ENCODE measurements around the gene ALX4.

ALX4 gene

DNA sequence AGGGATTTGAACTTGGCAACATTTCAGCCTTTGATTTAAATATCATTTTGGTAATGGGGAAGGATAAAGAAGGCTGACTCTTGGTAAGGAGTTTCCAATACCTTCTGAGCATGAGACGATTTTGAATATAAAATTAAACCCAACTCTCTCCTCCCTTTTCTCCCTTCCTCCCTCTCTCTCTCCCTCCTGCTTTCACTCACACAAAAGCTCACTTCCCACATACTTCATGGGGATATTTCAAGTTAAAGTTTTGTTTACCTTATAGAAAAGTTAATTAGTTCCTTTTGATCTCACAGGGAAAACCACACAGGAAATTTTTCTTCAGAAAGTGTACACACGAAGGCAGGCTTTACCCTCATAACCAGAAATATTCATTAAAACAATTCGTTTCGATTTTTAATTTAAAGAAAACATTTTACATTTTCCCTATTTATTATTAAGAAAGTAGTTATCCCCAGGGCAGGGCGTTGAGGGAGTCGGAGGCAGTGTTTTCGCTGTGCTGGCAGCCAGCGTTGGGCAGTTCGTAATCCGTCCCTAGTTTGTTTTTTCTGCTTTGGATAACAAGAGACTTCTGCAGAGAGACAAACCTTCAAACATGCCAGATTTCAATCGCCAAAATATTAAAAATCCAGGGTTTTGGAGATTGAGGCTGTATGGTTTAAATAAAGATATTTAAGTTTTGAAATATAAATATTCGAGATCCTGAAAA lies 25.3 kb upstream of the ALX4 start:
- DNase-seq (ENCODE audit: low read depth in 2 of 2): no peak

DNA sequence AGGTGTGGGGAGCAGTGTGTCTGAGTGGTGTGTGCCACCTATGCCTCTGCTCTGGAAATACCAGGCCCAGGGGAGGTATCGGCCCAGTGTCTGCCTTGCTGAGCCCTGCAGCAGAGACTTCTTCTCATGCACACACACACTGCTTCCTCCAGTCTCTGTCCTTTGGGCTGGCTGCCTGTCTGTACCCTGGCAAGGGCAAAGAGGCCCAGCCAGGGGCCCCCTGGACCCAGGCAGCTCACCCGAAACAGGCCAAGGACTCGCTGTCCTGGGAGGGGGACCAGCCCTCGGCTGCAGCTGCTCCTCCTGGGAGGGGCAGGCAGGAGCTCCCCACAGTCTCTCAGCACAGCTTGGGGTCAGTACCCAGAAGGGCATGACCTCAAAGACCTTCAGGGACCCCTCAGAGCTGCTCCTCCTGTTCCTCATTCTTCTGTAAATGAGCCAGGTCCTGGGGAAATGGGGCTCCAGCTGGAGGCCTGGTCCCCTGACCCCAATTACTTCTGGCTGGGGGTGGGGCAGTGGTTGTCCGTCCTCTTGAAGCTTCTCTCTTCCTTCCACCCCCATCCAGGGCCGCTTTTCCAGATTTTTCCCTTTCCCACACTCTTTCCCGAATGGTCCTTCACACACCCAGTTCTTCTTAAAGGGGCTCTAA lies 24.5 kb upstream of the ALX4 start:
- DNase-seq (ENCODE audit: low read depth in 2 of 2): no peak

DNA sequence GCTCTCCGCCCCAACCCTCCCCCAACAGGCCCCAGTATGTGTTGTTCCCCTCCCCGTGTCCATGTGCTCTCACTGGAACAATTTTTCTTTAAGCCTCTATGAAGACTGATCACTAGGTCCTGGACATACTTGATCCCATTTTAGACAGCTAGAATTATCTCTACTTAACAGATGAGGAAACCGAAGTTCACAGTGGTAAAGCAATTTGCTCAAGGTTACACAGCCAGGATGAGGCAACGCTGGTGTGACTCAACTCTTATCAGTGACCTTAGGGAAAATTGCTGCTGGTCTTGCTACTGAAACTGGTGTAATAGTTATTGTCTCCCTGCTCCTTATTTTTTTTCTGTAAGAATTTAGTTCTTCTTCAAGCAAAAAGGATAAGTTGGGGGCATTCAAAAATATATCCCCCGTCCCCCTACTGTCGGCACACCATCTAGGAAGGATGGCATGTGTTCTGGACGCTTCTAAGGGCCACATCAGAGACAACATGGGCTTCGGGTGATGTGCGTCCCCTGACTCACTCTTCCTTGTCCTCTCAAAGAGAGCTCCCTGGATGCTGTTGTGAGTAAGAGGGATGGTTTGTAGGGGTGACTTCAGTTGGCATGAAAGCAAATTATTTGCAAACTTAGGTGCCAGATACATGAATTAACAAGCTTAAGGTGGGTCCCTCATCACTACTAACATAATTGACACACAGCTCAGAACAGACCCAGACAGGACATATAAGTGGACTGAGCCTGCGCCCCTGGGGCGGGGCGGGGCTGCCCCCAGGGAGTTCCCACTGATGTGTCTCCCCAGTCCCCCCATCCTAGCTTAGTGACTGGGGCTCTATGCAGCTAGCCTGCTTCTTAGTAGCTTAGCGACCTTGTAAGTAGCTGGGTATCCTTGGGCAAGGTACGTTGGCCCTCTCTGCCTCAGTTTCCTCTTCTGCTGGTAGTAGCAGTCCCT lies 23.6 kb upstream of the ALX4 start:
- no peak for DNase-seq (ENCODE audit: low read depth in 2 of 2)

DNA sequence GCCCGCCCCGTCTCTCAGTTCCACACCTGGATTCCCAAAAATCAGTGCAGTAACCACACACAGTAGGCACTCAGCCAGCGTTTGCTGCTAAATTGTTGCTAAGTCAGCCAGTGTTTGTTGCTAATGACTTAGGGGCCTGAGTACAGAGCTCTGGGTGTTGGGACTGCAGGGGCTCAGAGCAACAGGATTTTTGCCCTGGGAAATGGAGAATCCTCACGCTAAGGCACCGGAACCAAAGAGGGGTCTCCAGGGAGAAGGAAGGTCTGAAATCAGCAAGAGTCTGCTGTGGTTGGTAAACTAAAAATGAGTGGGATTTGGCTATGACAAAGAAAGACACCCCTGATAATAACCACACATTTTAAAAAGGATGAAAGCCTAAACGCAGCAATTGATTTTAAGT lies 22.7 kb upstream of the ALX4 start:
- no peak for DNase-seq (ENCODE audit: low read depth in 2 of 2)

DNA sequence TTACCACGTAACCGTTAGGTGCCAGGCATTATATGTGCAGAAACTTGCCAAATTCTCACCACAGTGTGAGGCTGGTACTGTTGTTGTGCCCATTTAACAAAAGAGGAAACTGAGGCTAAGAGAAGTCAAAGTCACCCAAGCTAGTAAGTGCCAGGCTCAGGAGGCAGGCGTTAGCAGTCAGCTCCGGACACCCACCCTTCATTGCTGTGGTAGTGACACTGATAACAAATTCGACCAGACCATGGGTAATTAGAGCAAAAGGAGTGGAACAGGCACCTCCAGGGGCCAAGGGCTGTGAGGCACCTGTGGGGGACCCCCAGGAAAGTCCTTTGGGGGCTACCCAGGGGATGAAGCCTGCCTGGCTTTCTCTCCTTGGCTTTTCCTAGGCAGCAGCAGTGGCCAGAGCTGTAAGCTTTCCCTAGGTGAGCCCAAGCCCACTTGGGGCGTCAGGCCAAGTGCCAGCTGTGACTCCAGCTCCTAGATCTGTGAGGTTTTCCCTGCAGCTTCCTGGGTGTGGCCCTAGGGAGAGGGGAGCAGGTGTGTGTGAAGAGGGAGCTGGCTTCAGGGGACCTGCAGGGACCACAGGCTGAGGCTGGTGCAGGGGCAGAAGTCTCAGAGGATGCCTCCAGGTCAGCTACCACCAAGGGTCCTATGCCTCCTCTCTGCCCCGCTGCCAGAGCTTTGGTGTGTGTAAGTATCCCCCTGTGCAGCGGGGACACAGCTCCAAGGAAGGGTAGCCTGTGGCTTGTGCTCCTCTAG lies 19.7 kb upstream of the ALX4 start:
- no peak for DNase-seq (ENCODE audit: low read depth in 2 of 2)

DNA sequence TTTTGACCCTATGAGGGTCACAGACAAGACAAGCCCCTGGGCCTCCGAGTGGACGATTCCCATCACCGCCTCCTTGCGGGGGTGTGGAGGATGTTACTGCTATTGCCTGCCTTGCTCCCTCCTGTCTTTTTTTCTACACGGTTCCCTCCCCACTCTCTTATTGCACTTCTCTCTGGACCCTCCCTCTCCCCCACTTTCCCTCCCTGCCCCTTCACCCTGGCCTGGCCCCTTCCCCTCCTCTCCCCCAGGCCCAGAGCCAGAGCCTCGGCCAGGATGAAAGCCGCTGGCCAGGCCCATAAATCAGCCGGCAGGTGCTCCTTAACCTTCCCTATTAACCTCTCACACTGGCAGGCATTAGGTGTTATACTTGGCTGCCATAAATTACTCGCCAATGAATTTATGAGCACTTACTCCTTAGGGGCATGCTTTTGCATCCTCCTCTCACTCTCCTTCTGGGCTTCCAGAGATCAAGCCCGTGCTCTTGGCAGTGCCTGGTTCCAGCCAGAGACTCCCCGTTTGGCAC lies 18.3 kb upstream of the ALX4 start:
- DNase-seq (ENCODE audit: low read depth in 2 of 2): no peak

DNA sequence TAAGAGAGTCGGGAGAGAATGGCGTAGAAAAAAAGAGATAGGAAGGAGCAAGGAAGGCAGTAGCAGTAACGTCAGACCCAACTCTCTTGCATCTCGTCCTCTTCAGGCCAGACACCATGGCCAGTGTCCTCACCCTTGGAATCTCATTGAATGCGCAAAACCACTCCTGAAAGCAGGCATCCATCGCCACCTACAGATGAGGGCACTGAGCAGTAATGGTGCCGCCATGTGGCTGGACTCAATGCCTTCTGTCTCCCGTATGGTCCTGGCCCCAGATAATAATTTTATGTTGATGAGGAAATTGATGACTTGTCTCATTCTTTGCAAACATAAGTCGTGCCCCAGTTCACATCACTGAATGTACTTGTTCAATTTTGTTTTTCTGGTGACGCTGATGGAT lies 17.8 kb upstream of the ALX4 start:
- DNase-seq (ENCODE audit: low read depth in 2 of 2): no peak

DNA sequence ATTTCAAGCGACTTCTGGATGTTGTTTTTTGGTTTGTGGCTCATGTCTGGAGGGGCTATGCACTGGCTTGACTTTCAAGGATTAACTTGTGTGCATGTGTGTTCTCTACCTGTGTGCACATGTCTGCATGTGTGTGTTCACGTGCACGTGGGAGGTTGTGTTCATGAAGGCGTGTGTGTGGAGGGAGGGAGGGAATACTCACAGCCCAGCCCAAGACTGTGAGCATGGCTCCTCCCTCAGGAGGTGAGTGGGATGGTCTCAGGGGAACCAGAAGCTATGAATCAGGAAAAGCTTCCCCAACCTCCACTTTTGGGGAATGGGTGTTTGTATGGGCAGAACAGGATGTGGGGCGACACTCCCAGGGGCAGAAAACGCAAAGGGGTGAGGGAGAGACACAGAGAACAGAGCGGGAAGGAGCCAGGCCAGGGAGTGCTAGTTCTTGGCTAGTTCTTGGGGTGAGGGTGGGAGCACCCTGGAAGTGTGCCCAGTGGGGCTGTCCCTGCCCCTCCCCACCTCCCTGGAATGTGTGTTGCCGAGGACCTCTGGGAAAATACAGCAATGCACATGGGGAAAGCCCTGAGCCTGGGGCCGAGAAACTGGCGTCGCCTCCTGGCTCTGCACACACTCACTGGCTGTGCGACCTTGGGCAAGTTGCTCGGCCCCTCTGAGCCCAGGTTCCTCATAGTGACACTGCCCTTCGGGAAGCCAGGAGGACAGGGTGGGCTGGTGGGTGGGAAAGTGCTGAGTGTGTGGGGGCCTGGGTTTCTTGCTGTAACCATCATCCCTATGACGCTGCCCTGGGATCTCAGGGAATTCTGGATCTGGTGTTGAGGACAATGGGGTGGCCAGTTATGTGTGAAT lies 16.9 kb upstream of the ALX4 start:
- no peak for DNase-seq (ENCODE audit: low read depth in 2 of 2)

DNA sequence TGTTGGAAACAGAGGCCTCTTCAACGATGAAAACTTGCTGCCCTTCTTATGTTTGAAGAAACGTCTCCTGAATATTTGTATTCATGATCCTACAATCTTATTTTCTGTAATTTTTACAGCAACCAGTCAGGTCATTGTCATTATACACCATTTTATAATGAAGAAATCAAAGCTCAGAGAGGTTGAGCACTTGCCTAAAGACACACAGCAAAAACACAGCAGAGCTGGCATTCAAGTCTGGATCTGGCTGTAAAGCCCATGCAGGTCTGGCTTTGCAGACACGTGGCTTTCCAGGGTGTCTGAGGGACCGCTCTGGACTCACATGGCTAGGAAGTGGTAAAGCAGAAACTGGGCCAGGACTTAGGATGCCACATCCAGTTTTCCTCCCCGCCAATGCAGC lies 15.8 kb upstream of the ALX4 start:
- DNase-seq (ENCODE audit: low read depth in 2 of 2): no peak

DNA sequence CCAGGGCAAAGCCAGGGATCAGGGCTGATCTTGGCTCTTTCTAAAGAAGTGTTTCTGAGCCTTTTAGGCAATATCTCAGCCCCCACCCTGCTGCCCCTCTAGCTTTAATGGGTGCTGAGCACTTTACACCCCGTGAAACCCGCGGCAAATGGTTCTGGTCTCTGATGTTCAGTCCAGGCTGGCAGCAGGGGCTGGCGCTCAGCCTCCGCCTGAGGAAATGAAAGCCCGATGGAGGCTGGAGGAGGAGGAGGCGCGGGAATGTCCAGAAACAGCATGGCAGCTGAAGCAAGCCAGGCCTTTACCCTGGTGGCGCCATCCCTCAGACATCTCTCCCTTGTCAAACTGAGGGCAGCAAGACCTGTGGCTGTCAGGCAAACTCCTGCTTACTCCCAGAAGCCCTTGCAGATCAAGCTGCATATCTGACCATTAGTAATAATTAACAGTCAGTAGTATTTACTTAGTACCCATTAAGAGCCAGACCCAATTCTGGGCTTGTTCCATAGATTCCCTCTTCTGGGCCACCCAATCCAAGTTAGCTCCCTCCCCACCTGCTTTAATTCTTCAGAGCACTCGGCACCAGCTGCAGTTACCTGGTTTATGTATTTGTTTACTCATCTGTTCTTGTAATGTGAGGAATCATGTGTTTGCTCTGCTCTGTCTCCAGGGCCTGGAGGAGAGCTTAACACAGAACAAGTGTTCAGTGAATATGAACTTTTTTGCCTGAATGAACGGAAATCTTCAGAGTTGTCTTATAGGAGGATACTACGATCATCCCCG lies 15.0 kb upstream of the ALX4 start:
- no peak for DNase-seq (ENCODE audit: low read depth in 2 of 2)

DNA sequence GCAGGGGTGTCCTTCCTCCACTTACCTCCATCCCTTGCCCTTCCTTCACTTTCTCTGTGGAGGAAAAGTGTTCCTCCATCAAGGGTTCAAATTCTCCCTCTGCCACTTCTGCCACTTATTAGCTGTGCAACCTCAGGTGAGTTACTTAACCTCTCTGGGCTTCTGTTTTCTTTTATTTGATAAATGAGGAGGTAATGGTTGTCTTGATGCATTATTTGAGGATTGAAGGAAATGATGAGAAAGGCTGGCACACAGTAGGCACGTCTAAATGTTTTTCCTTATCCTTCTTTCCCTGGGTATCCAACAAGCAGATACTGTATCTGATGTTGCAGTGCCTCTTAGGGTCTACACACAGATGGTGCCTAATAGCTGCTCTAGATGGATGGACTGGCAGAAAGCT lies 14.3 kb upstream of the ALX4 start:
- no peak for DNase-seq (ENCODE audit: low read depth in 2 of 2)

DNA sequence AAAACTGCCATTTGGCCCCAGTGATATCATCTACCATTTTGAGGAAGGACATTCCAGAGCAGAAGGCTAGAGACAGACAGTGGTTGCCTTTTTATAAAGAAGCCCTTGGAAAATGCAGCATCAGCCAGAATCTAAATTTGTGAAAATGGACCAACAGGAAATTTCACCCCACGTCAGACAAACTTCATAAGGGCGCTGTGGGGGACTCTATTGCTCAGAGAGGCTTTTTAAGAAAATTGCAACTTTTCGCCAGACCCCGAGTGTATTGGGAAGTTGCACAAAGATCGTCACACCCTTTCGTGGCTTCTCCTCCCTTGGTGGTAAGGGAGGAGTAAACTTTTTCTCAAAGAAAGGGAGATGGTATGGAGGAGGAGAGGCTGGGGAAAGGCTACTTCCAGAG lies 12.3 kb upstream of the ALX4 start:
- DNase-seq (ENCODE audit: low read depth in 2 of 2): no peak

DNA sequence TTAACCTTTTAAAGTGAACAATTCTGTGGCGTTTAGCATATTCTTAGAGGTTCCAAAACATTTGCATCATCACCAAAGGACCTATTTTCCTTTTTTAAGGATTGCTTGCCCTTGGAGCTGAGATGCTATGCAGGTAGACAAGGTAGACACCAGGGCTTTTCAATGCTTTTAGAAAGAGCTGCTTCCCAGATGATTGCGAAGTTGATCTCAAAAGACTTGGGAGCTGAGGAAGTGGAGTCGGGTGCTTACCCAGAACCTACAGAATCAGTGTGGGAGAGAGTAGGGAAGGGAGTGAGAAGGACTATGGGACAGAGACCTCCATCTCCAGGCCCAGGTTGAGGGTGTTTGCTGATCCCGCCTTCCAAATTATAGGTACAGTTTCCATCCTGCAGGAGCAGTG lies 11.1 kb upstream of the ALX4 start:
- DNase-seq (ENCODE audit: low read depth in 2 of 2): no peak

DNA sequence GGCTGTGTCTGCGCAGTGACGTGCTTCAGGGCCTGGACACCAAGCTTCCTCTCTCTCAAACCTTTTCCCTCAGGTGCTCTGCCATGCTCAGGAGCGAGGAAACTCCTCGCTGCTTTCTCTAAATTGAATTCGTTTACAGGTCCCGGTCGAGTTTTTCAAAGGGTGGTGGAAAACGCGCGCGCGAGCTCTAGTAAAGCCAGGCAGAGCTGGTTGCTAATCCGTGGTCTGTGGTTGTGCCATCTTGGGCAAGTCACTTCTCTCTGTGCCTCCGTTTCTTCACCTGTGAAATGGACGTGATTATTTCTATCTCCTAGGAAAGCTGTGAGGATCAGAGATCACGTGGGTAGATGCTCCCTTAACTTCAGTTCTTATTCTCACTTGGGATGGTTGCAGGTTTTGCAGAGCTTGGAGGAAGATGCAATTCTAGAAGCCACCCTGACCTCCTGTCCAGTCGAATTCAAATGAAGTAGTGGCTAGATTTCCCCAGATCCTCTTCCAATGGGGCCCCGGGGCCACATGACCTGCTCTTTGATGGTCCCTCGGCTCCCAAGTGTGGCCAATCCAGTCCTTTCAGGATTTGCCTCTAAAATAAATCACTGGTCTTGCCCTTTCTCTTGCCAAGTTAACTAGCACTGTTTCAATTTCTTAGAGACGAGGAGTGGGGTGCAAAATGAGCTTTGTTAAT lies 10.5 kb upstream of the ALX4 start:
- no peak for DNase-seq (ENCODE audit: low read depth in 2 of 2)

DNA sequence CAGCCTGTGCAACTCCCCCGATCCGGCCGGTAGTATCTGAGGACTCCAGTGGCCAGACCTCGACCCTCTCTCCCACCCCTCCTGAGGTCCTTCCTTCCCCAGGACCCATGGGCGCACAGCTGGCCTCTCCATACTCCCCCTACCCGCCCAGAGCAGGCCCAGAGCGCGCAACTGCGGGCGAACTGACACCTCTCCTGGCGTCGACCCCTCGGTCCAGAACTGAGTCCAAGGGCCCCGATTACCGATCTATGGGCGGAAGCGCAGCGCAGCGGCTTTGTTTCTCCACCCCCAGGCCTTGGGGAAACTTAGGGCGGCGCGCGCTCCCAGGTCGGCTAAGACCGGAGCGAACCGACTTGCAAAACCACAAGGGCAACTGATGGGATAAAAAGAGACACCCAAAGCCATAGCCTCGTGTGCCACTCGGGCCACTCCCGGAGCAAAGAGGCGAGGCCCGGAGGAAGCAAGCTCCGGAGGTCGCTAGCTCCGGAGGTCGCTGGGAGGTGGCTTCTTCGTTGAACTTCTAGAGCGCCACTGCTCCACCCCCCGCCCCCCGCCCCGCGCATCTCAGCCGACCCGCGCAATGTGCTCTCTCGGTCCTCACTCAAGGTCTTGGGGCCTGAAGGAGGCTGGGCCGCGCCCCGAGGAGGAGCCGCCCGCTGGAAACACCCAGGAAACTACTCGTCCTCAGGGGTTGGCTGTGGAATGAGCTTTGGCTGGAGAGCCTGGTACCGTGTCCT lies 9.8 kb upstream of the ALX4 start:
- no peak for DNase-seq (ENCODE audit: low read depth in 2 of 2)

DNA sequence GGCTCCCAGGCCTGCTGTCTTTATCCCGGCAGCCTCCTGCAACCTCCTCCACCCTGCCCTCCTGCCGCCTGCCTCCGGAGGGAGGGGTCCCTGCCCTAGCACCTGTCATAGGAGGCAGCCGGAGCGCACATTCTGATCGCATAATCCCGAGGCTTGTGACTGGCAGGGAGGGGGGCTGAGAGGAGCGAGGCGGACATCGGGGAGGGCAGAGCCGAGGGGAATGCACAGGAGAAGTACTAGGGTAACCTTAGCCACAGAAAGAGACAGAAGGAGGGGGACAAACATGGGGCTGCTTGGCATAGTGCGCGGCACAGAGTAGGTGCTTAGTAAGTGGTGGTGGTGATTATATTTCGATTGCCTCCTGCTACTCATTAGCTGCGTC lies 9.2 kb upstream of the ALX4 start:
- no peak for DNase-seq (ENCODE audit: low read depth in 2 of 2)

DNA sequence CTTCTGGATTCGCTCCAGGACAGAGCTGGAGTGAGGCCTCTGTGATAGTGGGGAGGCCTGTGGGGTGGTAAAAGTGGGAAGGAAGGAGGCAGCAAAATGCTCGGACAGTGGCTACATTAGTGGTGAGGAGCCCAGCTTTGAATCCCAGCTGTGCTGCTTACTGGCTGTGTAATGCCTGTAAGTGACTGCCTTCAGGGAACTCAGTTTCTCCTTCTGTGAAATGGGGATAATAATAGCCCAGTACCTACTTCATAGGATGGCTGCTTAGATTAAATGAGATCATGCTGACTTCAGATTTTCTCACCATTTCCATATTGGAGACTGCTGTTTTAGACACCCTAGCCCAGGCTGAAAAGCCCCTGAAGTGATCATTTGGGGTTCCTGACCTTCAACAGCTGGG lies 8.4 kb upstream of the ALX4 start:
- DNase-seq (ENCODE audit: low read depth in 2 of 2): no peak

DNA sequence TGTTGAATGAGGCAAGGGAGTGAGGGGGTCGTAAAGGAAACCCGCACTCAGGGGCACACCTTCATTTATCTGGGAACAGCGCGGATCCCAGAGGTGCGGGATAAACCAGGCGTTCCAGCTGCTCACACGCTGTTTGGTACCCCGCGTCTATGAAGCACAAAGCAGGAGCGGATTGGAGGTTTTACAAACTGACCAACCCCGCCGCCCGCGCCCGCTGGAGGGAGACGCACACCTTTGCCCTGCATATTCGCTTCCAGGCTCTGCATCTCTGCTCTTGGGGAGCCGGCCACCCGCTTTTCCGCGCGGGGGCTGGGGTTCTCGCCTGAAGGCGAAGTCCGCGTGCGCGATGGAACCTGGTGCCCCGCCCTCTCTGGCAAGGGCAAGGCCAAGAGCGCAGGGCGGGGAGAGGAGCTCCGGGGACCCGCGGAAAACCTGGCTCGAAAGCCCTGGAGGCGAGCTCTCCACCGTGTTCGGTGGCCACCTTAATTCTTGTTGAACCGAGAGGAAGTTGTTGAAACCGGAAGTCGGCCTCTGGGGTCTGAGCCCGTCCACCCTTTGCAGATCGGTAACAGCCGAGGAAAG lies 6.8 kb upstream of the ALX4 start:
- DNase-seq (ENCODE audit: low read depth in 2 of 2): no peak

Measured in fibroblast of skin of left quadriceps (primary cell).